ENCODE measurements around the gene DNAJB6.

- TF ChIP-seq POLR2A (IDR thresholded peaks at IDR 0.05), result no peak
- no peak for TF ChIP-seq CTCF (IDR thresholded peaks at IDR 0.05)
Measured at GRCh38 chr7:157436076-157436475, 99.3 kb downstream of the DNAJB6 start.
